IPS DF 6.9 (cell line): ENCODE measurements around the gene ZSWIM1.
"Not testable (repeated sequence)": the region's sequence is repeated elsewhere in the genome, so short reads cannot be mapped to it uniquely, and the experiment has no call there.

Experiments used
- DNase-seq: peaks from one replicate; pipeline ENCODE4 v3.0.0-alpha.2; 2013; ENCODE audit warnings: low read depth, low spot score
- H3K27ac ChIP-seq: one replicate; pipeline ENCODE4 v1.5.1; 2013; ENCODE audit warnings: low read length, control low read depth
- H3K27me3 ChIP-seq: 2 replicates; pipeline ENCODE4 v1.6.1; 2013; ENCODE audit warnings: mild to moderate bottlenecking, low read length; ENCODE audit not compliant: control insufficient read depth, insufficient read depth
- H3K36me3 ChIP-seq: 2 replicates; pipeline ENCODE4 v1.6.1; 2013; ENCODE audit warnings: low read length; ENCODE audit not compliant: control insufficient read depth, insufficient read depth
- H3K4me1 ChIP-seq: 2 replicates; pipeline ENCODE4 v1.6.1; 2013; ENCODE audit warnings: low read length; ENCODE audit not compliant: control insufficient read depth, insufficient read depth
- H3K4me3 ChIP-seq: 2 replicates; pipeline ENCODE4 v1.5.1; 2013; ENCODE audit warnings: mild to moderate bottlenecking, low read length
- H3K9me3 ChIP-seq: 2 replicates; pipeline ENCODE4 v1.6.1; 2013; ENCODE audit warnings: low read length, inconsistent platforms; ENCODE audit not compliant: control insufficient read depth, insufficient read depth
- WGBS: extraction: QIAGEN DNeasy Blood & Tissue Kit; methylation state at CpG from one replicate; pipeline ENCODE4 v1.1.7; 2013; ENCODE audit warnings: mixed read lengths, missing lambda C conversion rate; ENCODE audit not compliant: insufficient read length, insufficient coverage; 5-methylcytosine and 5-hydroxymethylcytosine counted together

Gene ZSWIM1

GRCh38 chr20:45867819-45868176 lies 13.2 kb upstream of the ZSWIM1 start:
- H3K4me3 ChIP-seq = no peak overlapping the region
- no peaks in the 10 kb centered on the region for H3K27me3 ChIP-seq
- H3K4me1 ChIP-seq = no peaks in the 10 kb centered on the region
- H3K9me3 ChIP-seq = no peaks in the 10 kb centered on the region
- H3K36me3 ChIP-seq = no peaks in the 10 kb centered on the region
- no peak for DNase-seq
- no peak overlapping the region for H3K27ac ChIP-seq

DNA sequence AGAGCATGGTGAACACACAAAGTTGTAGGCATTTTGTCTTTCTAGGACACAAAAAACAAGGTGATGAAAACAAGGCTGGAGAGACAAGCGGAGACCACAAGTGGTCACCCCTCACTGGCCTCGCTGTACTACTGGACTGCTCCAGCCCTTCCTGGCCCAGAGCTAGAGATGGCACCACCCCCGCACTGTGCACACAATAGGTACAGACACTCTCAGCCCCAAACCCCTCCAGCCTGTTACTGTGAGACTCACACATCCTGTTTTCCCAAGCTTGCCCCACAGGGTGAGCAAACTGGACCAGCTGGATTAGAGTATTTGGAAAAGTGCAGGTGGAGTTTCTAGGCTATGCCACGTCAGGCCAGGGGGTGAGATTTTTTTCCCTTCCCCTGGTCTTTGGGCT lies 8.4 kb upstream of the ZSWIM1 start:
- H3K27me3 ChIP-seq = no peaks in the 10 kb centered on the region
- no peaks in the 10 kb centered on the region for H3K9me3 ChIP-seq
- WGBS = no CpG with 5 or more reads among the region's 4 CpGs
- DNase-seq = no peak
- H3K36me3 ChIP-seq = no peaks in the 10 kb centered on the region
- no peak overlapping the region for H3K27ac ChIP-seq
- H3K4me1 ChIP-seq = no peaks in the 10 kb centered on the region
- H3K4me3 ChIP-seq = no peak overlapping the region

DNA sequence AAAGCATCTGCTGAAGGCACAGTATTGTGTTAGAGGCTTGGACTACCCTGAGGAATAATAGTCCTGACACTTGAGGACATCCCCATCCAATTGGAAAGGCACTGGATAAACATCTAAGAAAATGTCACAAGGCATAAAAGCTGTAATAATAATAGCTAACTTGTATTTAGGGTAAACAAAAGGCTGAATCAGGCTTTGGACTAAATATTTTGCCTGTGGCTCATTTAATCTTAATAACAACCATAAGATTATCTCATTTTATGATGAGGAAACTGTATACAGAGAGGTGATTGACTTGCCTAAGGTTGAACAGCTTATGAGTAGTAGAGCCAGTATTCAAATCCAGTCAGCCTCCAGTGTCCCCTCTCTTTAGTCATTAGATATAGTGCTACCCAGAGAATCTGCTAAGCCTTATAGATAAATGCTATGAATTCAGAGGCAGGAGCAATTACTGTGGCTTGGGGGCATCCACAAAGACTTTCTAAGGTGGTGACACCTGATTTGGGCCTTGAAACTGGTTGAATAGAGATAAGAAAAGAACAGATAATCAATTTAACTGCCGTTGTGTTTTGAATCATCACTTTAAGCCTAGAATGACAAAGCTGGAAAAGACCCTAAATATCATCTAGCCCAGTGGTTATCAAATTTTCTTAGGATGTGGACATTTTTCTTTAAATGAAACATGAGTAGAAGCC lies 7.5 kb upstream of the ZSWIM1 start:
- no peak for DNase-seq
- WGBS = no CpG with 5 or more reads among the region's 1 CpG
- no peak overlapping the region for H3K4me3 ChIP-seq
- H3K27me3 ChIP-seq = no peaks in the 10 kb centered on the region
- H3K27ac ChIP-seq = no peak overlapping the region
- H3K9me3 ChIP-seq = no peaks in the 10 kb centered on the region
- H3K36me3 ChIP-seq = 0 out of 2 replicates have a peak, but pooled peaks cover 3% of the 10 kb centered on the region
- no peaks in the 10 kb centered on the region for H3K4me1 ChIP-seq

- not testable (repeated sequence) for H3K9me3 ChIP-seq, DNase-seq, H3K36me3 ChIP-seq, H3K27ac ChIP-seq, H3K4me3 ChIP-seq, H3K27me3 ChIP-seq, H3K4me1 ChIP-seq
- WGBS = no CpG with 5 or more reads among the region's 10 CpGs
Observed at GRCh38 chr20:45874104-45874481, 6.9 kb upstream of the ZSWIM1 start.

- H3K27me3 ChIP-seq = no peaks in the 10 kb centered on the region
- H3K36me3 ChIP-seq = 0 out of 2 replicates have a peak, but pooled peaks cover 3% of the 10 kb centered on the region
- H3K9me3 ChIP-seq = no peaks in the 10 kb centered on the region
- WGBS = no CpG with 5 or more reads among the region's 4 CpGs
- no peaks in the 10 kb centered on the region for H3K4me1 ChIP-seq
- no peak for DNase-seq
- H3K27ac ChIP-seq = no peak overlapping the region
- no peak overlapping the region for H3K4me3 ChIP-seq
Observed at GRCh38 chr20:45874576-45874975, 6.5 kb upstream of the ZSWIM1 start.

GRCh38 chr20:45878076-45878761 lies 2.8 kb upstream of the ZSWIM1 start:
- Histone ChIP-seq H3K4me1 (no peaks in the 10 kb centered on the region), H3K36me3 (peaks cover 6% of the 10 kb centered on the region; the same call in 1 of the 2 replicates), H3K27ac (no peak overlapping the region), H3K4me3 (no peak overlapping the region), H3K27me3 (no peaks in the 10 kb centered on the region), H3K9me3 (no peaks in the 10 kb centered on the region)
- DNase-seq = no peak
- WGBS = no CpG with 5 or more reads among the region's 13 CpGs

GRCh38 chr20:45882469-45883099 lies 1.6 kb downstream of the ZSWIM1 start:
- no CpG with 5 or more reads among the region's 4 CpGs for WGBS
- H3K4me1 ChIP-seq = no peaks in the 10 kb centered on the region
- H3K9me3 ChIP-seq = no peaks in the 10 kb centered on the region
- H3K27ac ChIP-seq = no peak overlapping the region
- no peak overlapping the region for H3K4me3 ChIP-seq
- no peaks in the 10 kb centered on the region for H3K27me3 ChIP-seq
- peaks cover 14% of the 10 kb centered on the region for H3K36me3 ChIP-seq
- DNase-seq = no peak

DNA sequence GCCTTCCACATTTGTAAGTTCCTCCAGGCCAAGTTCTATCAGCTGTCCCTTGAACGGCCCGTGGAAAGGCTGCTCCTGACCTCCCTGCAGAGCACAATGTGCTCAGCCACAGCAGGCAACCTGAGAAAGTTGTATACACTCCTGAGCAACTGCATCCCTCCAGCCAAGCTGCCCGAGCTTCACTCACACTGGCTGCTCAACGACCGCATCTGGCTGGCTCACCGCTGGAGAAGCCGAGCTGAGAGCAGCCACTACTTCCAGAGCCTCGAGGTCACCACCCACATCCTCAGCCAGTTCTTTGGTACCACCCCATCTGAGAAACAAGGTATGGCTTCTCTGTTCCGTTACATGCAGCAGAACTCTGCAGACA lies 2.1 kb downstream of the ZSWIM1 start:
- no CpG with 5 or more reads among the region's 9 CpGs for WGBS
- Histone ChIP-seq H3K9me3 (no peaks in the 10 kb centered on the region), H3K27ac (no peak overlapping the region), H3K4me3 (no peak overlapping the region), H3K36me3 (peaks cover 11% of the 10 kb centered on the region), H3K27me3 (no peaks in the 10 kb centered on the region), H3K4me1 (no peaks in the 10 kb centered on the region)
- no peak for DNase-seq

- Histone ChIP-seq H3K27me3 (no peaks in the 10 kb centered on the region), H3K9me3 (no peaks in the 10 kb centered on the region), H3K36me3 (peaks cover 10% of the 10 kb centered on the region), H3K27ac (no peak overlapping the region), H3K4me3 (no peak overlapping the region), H3K4me1 (no peaks in the 10 kb centered on the region)
- no peak for DNase-seq
- WGBS = 100% methylated on average over 1 of the region's 19 CpGs
Observed at GRCh38 chr20:45886590-45887345, 5.7 kb downstream of the ZSWIM1 start.

- no peaks in the 10 kb centered on the region for H3K4me1 ChIP-seq
- no peak for DNase-seq
- H3K36me3 ChIP-seq = peaks cover 10% of the 10 kb centered on the region
- H3K27me3 ChIP-seq = no peaks in the 10 kb centered on the region
- no peaks in the 10 kb centered on the region for H3K9me3 ChIP-seq
- 100% methylated on average over 1 of the region's 8 CpGs for WGBS
- no peak within 1 kb of the TSS for H3K27ac ChIP-seq
- H3K4me3 ChIP-seq = no peak within 1 kb of the TSS
Observed at GRCh38 chr20:45887346-45887715, 6.3 kb downstream of the ZSWIM1 start, which contains the start of gene SPATA25. TSS of gene SPATA25 (minus strand) at chr20:45887622. CDS start at chr20:45887590, 32 bp downstream.
